HG03378 (cell line): ENCODE measurements around the gene ERCC1.
"Not testable (repeated sequence)": the region's sequence is repeated elsewhere in the genome, so short reads cannot be mapped to it uniquely, and the experiment has no call there.

Experiments used
- ATAC-seq: cut with Tn5 transposase; IDR thresholded peaks from one replicate; pipeline ENCODE4 v1.9.1; 2021; ENCODE audit warnings: mild to moderate bottlenecking, moderate library complexity; ENCODE audit not compliant: unreplicated experiment

ERCC1 gene

DNA sequence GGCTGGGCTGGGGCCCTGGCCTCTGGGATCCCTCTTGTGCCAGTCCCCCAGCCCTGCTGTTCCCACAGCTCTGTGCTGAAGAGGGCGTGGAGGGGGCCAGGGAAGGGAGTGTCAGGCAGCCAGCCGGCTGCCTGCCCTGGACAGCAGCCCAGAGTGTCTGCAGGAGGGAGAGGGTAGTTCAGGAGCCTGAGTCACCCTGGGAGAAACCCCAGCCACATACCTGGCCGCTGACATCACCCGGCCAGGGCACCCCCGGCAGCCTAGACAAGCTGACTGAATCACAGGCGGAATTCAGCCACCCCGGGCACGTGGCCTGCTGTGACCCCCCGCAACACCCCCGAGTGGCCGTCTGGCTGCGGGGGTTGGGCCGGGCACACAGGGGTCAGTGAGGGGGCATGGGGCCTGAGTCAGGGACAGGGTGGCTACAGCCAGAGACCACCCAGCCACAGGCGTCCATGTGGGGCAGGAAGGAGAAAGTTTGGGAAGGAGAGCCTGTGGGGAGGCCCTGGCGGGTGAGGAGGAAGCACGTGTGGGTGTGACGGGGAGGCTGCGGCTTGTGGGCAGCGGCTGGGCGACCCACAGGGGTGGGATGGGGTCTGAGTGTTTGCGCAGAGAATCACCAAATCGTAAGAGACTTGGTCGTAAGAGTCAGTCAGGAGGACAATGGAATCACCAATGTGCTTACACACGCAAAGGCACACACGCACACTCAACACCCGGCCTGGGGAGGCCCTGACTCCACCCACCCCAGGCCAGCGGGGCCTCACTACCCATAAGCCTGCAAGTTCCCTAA lies 32.2 kb upstream of the ERCC1 start:
- no peak for ATAC-seq

DNA sequence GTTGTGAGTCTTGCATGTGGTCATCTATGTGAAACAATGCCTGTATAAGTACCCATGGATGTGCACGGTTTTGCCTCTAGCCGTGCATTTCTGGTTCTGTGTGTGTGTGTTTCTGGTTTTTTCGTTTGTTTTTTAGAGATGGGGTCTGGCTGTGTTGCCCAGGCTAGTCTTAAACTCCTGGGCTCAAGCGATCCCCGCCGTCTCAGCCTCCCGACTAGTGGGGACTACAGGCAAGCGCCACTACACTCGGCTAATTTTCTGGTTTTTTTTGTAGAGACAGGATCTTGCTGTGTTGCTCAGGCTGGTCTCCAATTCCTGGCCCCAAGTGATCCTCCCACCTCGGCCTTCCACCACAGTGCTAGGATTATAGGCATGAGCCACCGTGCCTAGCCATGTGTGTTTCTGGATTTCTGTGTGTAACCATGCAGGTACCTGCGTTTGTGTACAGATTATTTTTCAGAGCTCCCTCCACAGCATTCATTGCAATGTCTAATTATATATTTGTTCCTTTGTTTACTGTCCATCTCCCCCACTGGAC lies 28.2 kb upstream of the ERCC1 start:
- no peak for ATAC-seq

DNA sequence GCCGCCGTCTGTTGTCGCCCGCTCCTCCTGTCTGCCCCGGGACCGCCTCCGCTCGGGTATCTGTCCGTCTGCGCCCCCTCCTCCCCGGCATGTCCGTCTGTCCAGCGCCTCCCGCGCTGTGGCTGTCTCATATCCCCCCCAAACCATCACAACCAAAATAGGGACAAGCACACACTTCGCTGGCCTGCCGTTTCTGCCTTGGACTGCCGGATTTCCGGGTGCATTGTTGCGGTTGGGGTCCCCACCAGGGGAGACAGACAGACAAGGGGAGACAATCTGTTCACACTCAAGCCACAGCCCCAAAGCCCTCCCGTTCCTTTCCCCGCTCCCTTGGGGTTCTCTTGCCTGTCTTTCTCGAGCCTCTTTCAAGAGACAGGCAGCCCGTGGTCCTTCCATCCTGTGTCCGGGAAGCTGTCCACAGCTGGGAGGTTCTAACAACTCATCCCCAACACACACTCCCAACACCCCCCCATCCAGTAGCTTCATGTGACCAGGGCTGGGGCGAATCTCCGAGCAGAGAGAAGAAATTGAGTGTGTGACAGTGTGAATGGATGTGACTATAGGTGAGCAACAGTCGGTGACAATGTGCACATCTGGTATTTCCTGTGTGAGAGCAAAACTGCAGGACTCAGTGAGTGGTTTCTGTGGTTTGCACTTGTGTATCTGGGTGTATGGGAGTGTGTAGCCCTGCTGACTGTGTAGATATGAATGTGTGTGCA lies 27.6 kb upstream of the ERCC1 start:
- no peak for ATAC-seq

DNA sequence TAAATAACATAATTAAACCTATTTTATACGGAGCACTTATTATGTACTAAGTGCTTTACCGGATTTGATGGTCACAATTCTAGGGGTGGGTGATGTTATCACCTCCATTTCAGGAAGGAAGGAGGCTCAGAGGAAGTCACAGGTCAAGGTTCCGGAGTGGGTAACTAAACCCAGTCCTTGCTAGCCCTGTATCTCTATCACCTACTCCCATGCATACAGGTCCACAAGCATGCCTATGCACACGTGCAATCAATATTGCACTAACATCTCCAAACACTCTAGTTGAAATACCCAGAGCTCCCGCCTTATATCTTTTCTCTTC lies 26.3 kb upstream of the ERCC1 start:
- no peak for ATAC-seq

DNA sequence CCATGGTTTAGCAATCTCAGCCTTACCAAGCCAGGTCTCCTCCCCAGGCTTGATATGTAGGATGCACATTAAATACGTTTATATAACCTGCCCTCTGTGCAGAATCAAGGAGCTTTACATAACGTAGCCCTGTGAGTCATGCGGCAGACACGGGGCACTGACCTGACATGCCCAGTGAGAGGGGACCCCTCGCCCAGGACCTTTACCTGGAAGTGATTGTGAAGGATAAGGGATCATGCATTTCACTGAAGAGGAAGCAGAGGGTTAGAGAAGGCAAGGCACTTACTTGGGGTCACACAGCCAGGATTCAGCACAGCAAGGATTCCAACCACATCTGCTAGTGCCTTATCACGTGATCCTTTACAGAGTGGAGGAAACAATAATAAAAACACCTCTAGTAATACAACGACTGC lies 25.2 kb upstream of the ERCC1 start:
- no peak for ATAC-seq

DNA sequence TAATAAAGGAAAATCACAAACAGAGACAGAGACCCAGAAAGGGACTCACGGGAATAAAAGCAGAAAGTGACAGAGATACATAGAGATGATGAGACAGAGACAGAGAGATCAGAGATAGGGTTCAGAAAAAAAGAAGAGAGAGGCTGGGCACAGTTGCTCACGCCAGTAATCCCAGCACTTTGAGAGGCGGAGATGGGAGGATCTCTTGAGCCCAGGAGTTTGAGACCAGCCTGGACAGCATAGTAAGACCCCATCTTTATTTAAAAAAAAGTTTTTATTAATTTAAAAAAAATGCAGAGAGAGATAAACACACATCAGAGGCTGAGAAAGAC lies 24.7 kb upstream of the ERCC1 start:
- ATAC-seq = no peak

DNA sequence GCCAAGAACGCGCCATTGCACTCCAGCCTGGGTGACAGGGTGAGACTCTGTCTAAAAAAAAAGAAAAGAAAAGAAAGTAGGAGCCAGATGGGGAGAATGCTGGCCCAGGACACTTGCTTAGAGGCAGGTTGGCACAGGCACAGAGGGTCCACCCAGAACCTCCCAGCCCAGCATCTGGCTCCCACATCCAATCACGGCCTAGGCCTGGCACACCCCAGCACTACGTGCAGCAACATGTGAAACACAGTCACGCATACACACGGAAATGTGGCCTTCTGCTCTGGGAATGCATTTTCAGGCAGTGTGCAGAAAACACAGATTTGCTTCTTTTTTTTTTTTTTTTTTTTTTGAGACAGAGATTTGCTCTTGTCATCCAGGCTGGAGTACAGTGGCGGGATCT lies 23.2 kb upstream of the ERCC1 start:
- ATAC-seq = no peak

DNA sequence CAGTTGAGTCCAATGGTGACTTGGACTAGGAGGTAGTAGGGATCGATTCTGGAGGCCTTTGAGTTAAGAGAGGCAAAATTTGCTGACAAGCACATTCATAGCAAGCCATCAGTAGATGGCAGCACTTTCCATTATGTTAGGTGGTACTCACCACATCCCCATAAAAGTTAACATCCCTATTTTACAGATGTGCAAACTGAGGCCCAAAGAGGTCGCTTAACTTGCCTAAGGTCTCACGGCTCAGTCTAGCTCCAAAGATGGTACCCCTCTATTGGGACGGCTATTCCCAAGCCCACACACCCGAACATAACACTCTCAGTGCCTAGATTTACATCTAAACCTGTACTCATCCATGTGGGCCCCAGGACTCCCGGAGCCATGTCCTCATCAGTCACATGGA lies 22.6 kb upstream of the ERCC1 start:
- ATAC-seq = no peak

DNA sequence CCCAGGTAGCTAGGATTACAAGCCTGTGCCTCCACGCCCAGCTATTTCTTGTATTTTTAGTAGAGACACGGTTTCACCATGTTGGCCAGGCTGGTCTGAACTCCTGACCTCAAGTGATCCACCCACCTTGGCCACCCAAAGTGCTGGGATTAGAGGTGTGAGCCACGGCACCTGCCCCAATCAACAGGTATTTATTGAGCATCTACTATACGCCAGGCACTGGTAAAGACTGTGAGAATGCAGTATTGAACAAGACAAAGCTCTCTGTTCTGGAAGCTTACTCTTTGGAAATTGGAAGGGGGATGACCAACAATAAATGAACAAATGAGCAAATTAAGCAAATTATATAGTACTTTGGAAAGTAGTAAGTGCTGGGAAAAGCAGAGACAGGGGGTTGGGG lies 21.4 kb upstream of the ERCC1 start:
- no peak for ATAC-seq

DNA sequence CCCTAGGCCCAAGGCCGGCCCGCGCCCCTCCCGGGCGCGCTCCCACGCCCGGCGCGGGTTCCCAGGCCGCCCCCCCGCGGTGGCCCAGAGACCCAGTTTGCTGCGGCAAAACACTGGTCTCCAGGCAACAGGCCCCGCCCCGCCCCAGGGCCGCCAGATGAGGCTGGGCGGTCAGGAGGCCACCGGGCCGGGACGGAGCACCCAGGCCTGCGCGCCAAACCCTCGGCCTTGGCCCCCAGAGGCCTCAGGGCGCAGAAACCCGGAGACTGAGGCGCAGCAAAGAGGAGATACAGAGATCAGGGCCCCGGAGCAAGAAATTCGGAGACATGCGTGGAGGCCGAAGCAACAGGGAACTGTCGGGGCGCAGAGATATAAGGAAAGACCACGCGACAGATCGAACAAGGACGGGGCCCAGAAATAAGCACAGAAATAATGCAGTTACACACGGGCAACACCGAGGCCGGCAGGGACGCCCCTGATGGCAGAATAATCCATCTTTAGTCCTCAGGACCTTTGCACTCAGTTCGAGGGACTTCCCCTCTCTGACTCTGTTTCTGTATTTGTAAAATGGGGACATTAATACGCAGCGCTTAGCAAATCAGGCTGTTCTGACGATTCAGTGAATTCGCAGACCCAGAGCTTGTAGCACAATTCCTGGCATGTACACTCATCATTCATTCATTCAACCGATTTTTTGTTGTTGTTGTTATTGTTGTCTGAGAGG lies 20.8 kb upstream of the ERCC1 start:
- no peak for ATAC-seq

DNA sequence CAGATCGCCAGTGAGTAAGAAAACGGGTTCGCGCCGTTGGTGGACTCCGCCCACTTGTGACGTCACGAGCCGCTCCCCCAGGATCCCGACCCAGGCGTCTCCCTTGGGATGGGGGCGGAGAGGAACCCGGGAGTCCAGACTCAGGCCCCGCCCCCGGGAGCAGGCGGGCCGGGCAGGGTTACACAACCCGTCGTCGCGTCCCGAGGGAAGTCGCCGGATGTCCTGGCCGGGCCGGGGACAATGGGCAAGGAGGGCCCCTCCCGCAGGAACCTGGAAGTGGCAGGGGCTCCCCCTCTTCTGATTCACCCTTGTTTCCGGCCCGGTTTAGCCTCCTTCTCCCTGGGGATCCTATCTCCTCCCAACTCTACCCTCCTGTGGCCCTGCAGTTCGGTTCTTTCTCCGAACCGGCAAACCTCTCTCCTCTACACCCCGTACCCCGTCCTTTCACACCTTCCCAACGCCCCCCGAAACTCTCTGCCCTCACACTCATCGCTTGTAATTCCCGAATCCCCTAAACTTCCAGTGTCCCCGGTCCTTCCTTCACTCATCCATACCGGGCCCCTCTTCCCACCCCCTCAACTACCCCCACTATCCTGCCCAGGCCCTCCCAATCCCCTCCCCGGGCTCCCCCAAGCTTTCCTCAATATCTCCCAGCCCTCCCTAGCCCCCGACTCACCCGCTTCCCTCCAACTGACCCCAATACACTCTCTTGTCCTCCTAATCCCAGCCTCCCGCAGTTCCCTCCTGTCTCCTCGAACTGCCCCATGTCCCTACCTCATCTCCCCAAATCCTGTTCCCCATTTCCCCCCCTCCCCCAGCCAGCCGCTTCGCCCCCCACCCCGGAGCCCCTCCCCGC lies 20.0 kb upstream of the ERCC1 start:
- ATAC-seq = no peak

DNA sequence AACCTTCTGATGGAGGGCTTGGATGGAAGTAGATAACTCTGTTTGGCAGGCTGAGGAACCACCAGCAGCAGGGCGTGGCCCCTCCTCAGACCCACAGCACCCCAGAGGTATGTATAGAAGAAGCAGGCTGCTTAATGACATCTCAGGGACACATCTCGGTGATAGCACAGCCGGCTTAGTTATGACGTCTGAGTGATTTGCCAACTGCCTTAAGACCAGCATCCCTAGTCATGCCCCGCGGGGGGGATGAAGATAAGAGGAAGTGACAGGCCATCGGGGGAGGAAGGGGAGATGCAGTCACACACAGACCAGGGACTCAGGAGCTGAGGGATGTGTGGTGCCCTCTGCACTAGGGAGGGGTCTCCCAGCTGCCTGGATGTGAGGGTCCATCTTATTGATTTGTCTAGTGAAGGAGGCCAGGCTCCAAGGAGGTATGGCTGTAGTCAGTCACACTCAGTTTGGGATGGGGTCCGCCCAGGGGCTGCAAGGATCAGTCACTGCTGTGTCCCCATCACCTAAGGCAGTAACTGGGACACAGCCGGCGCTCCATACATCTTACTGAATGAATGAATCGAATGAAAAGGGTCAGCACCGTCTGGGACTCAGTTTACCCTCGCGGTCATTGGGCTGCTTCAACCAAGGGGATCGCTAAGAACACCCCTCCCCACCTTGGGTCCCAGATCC lies 19.2 kb upstream of the ERCC1 start:
- no peak for ATAC-seq

DNA sequence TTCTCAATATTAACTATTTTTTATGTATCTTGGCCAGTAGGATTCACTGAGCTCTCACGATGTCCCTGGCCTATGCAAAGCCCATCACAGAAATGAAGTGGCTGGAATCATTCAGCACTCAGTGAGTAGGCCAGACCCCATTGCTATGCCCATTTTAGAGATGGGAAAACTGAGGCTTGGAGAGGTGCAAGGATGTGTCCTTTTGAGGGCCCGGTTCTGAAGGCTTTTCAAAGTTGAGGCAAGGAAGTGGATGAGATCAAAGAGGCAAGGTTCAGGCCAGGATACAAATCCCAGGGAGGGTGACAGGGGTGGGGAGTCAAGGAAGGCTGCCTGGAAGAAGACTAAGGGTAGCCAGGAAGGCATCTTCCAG lies 18.7 kb upstream of the ERCC1 start:
- ATAC-seq = no peak

DNA sequence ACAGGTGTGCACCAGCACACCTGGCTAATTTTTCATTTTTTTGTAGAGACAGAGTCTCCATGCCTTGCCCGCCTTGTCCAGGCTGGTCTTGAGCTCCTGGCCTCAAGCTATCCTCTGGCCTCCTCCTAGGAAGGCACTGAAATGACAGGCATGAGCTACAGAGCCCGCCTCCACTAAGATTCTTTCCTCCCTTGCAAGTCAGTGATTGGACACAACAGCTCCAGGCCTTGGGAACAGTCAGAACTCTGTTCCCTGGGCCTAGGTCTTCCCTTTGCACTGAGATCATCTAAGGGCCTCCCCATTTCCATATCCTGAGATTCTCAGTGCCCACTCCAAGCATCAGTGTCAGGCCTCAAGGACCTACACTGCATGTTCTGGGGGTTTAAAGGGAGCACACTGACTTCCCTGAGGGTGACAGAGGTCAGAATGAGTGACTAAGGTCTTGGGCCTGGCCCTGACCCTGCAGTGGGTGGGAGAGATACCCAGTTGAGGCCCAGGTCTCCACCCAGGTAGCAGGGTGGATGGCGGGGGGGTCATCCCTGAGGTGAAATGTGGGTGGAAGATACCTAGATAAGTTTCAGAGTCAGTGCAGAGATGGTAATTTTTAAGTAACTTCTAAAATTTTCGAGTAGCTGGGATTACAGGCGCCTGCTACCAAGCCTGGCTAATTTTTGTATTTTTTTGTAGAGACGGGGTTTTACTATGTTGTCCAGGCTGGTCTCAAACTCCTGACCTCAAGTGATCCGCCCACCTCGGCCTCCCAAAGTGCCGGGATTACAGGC lies 17.3 kb upstream of the ERCC1 start:
- no peak for ATAC-seq

DNA sequence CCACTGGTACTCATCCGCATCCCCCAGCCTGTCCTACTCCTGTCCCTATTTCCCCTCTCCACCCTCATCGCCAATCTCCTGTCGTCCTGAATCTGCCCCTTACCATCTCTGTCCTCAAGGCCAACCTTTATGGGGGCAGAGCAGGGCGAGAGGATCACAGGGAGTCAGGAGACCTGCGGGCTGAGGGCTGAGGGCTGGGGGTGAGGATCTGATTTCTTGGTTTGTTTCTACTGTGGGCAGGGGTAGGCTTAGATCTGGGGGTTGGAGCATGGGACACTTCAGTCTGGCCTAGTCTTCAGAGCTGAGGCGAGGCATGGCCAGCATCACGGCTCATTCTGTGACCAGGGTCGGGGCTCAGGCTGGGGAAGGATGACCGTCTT lies 16.5 kb upstream of the ERCC1 start:
- ATAC-seq = no peak

DNA sequence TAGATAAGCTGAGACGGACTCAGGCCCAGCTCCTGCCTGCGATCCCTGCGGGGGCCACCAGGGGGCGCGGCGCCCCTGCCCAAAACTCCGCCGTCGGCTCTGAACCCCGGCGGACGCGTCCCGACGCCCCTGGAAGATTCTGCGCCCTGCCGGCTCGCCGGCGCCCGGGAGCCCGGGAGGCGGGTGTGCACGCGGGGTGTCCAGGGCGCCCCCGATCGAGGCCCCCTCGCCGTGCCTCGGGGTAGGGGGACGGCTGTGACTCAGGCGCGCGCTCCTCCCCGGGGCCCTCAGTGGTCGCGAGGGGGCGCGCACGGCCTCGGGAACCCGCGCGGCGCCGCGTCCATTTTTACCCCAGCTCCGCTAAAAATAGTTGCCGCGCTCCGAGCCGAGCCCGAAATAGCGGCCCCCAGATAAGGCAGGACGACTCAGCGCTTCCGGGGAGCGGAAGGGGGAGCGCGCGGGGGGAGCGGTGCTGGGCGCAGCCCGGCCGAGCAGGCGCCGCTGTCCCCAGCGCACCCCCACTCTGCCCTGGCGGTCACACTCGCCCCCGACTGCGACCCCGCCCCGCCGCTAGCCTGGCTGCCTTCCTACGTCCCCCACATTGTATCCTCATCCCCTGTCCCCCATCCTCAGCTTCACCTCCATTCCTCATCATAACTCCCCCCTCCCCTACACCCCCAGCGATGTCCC lies 16.0 kb upstream of the ERCC1 start:
- peak; percentile 50 for ATAC-seq

DNA sequence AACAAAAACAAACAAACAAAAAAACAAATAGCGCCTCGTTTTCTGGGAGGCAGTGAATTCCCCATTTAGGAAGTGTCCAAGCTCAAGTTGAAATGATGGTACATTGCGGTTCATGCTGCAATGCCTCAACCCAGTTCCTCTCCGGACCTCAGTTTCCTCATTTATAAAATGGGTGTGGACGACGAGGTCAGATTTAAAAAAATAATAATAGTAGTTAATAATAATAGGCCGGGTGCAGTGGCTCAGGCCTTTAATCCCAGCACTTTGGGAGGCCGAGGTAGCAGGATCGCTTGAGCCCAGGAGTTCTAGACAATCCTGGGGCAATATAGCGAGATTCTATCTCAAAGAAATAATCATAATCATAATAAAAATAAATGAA lies 15.5 kb upstream of the ERCC1 start:
- ATAC-seq = no peak

DNA sequence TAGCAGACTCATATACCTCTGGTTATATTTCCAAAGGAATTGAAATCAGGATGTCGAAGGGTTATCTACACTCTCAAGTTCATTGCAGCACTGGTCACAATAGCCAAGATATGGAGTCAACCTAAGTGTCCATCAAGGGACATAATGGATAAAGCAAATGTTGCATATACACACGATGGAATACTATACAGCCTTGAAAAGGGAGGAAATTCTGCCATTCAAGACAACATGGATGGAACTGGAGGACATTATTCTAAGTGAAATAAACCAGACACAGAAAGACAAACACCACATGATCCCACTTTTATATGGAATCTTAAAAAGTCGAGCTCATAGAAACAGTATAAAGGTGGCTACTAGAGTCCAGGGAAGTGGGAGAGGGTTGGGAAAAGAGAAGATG lies 13.6 kb upstream of the ERCC1 start:
- ATAC-seq = no peak

DNA sequence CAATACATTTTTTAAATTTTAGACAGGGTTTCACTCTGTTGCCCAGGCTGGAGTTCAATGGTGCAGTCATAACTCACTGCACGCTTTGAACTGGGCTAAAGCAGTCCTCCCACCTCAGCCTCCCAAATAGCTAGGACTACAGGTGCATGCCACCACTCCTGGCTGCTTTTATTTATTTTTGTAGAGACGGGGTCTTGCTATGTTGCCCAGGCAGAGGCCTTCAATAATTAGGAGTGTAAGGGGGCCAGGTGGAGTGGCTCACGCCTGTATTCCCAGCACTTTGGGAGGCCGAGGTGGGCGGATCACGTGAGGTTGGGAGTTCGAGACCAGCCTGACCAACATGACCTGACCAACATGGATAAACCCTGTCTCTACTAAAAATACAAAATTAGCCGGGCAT lies 8.8 kb upstream of the ERCC1 start:
- not testable (repeated sequence) for ATAC-seq
